ENCODE data around the gene CD276. TPM values are rescaled to one million over a fixed set of nuclear protein-coding genes. Genes with fewer than 3 reads are reported as not detected.
"Not testable (repeated sequence)": the region's sequence is repeated elsewhere in the genome, so short reads cannot be mapped to it uniquely, and the experiment has no call there.

Gene CD276
- total RNA-seq: 119 and 172 TPM in 2 replicates
- 127 and 146 TPM in 2 replicates for polyA plus RNA-seq

GRCh38 chr15:73683777-73684580 is at the start of gene CD276:
Gene CD276, plus strand, starts transcription at chr15:73684383. Its CDS starts 15,257 bp downstream, at chr15:73699640.
- peak; percentile 78 to 91 for DNase-seq (ENCODE audit: low read depth in 1 of 2, low spot score in 1 of 2)
- TF ChIP-seq, protein P1, sequence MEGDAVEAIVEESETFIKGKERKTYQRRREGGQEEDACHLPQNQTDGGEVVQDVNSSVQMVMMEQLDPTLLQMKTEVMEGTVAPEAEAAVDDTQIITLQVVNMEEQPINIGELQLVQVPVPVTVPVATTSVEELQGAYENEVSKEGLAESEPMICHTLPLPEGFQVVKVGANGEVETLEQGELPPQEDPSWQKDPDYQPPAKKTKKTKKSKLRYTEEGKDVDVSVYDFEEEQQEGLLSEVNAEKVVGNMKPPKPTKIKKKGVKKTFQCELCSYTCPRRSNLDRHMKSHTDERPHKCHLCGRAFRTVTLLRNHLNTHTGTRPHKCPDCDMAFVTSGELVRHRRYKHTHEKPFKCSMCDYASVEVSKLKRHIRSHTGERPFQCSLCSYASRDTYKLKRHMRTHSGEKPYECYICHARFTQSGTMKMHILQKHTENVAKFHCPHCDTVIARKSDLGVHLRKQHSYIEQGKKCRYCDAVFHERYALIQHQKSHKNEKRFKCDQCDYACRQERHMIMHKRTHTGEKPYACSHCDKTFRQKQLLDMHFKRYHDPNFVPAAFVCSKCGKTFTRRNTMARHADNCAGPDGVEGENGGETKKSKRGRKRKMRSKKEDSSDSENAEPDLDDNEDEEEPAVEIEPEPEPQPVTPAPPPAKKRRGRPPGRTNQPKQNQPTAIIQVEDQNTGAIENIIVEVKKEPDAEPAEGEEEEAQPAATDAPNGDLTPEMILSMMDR (IDR thresholded peaks at IDR 0.05; ENCODE audit: low read depth, low read length): peak; percentile 22
- Histone ChIP-seq H3K27me3 (no peaks in the 10 kb centered on the region), H3K4me3 (peak within 1 kb of the TSS; percentile 82), H3K27ac (peak within 1 kb of the TSS; percentile 94), H3K4me1 (ENCODE audit: low read depth) (peaks cover 19% of the 10 kb centered on the region), H3K36me3 (no peaks in the 10 kb centered on the region), H3K9me3 (ENCODE audit: low read depth) (no peaks in the 10 kb centered on the region)

DNA sequence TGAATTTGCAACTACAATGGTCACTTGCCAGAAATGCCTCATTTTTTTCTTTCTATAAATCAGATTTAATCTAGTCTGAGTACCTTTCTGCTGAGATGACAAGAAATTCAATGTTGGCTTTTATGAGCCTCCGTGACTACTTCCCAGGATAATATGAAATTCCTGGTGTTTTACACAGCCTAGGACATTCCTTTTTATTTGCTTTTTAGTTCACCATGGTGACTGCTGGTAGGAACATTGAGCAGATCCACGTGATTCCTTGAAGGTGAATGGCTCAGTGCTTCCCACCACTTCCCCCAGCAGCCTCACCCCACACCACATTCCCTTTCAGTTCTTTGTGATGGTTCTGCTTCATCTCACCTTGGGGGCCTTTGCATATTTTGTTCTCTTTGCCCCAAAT is 46.7 kb upstream of the CD276 start:
- Histone ChIP-seq H3K27me3 (no peaks in the 10 kb centered on the region), H3K9me3 (ENCODE audit: low read depth) (no peaks in the 10 kb centered on the region), H3K36me3 (no peaks in the 10 kb centered on the region), H3K27ac (no peak overlapping the region), H3K4me1 (ENCODE audit: low read depth) (peaks cover 3% of the 10 kb centered on the region), H3K4me3 (no peak overlapping the region)
- TF ChIP-seq, protein P1 (IDR thresholded peaks at IDR 0.05; ENCODE audit: low read depth, low read length): no peak
- peak in 1 of 2 donors; percentile 23 for DNase-seq (ENCODE audit: low read depth in 1 of 2, low spot score in 1 of 2)

DNA sequence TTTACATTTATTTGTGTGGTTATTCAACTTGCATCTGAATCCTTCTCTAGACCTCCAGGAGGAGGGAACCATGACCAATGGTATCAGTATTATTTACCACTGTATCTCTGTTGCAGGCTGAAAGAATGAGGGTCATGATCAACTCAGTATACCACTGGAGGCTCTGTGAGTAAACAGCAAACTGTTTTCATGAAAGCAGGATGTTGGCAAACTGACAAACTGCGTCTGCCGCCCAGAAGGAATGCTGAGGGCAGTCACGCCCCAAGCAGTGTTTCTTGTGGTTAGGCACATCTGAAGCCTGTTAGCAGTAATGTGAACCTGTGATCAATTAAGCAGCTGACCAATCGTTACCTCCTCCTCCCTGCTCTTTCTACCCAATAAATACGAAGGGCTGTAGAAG is 44.7 kb upstream of the CD276 start:
- H3K9me3 ChIP-seq (ENCODE audit: low read depth); H3K36me3 ChIP-seq; H3K4me1 ChIP-seq (ENCODE audit: low read depth); H3K27me3 ChIP-seq; H3K27ac ChIP-seq; H3K4me3 ChIP-seq: not testable (repeated sequence)
- peak in 1 of 2 donors; percentile 21 for DNase-seq (ENCODE audit: low read depth in 1 of 2, low spot score in 1 of 2)

GRCh38 chr15:73647259-73648013 is 36.7 kb upstream of the CD276 start:
- TF ChIP-seq, protein P1 (IDR thresholded peaks at IDR 0.05; ENCODE audit: low read depth, low read length): no peak
- Histone ChIP-seq H3K4me1 (ENCODE audit: low read depth) (no peaks in the 10 kb centered on the region), H3K27me3 (no peaks in the 10 kb centered on the region), H3K36me3 (no peaks in the 10 kb centered on the region), H3K9me3 (ENCODE audit: low read depth) (no peaks in the 10 kb centered on the region), H3K4me3 (no peak overlapping the region), H3K27ac (no peak overlapping the region)
- no peak for DNase-seq (ENCODE audit: low read depth in 1 of 2, low spot score in 1 of 2)

- H3K27ac ChIP-seq: no peak overlapping the region
- H3K36me3 ChIP-seq: no peaks in the 10 kb centered on the region
- no peak for DNase-seq (ENCODE audit: low read depth in 1 of 2, low spot score in 1 of 2)
- no peaks in the 10 kb centered on the region for H3K27me3 ChIP-seq
- H3K9me3 ChIP-seq (ENCODE audit: low read depth): no peaks in the 10 kb centered on the region
- H3K4me1 ChIP-seq (ENCODE audit: low read depth): no peaks in the 10 kb centered on the region
- TF ChIP-seq, protein P1 (IDR thresholded peaks at IDR 0.05; ENCODE audit: low read depth, low read length): no peak
- no peak overlapping the region for H3K4me3 ChIP-seq
Measured at GRCh38 chr15:73648014-73648295, 36.2 kb upstream of the CD276 start.
